IMR-90 (cell line): ENCODE results near the gene SGPL1. TPM values are rescaled to one million over a fixed set of nuclear protein-coding genes. Genes with fewer than 3 reads are reported as not detected.

Experiments
- ATAC-seq: fragments of 200-7000 bp; cut with Tn5 transposase; 2 replicates; pipeline ENCODE4 v1.9.1; 2020; ENCODE audit warnings: low read depth, mild to moderate bottlenecking, moderate library complexity
- Bru-seq: library from RNA; stranded (reverse); fragments of 400-500 nt; gene quantifications from one replicate; lab custom pipeline; 2021; lab: Mats Ljungman, UMichigan
- BruChase-seq, 2 experiments: library from RNA; stranded (reverse); fragments of 400-500 nt; gene quantifications; one replicate each; lab custom pipeline; 2021; lab: Mats Ljungman, UMichigan
- BruUV-seq: library from RNA; stranded (reverse); fragments of 400-500 nt; replicated peaks from 2 replicates; lab custom pipeline; 2021; lab: Mats Ljungman, UMichigan
- CTCF ChIA-PET: fragments of 300-600 bp; formaldehyde crosslinking; extraction: SDS; loops from one replicate; lab custom pipeline; 2021; ENCODE audit warnings: antibody characterized with exemption; lab: Yijun Ruan, JAX
- POLR2A ChIA-PET: fragments of 300-600 bp; sonication (Branson Sonifier 250); formaldehyde crosslinking; loops from one replicate; lab custom pipeline; 2022; ENCODE audit warnings: antibody characterized with exemption; ENCODE audit not compliant: unreplicated experiment; lab: Charles Lee
- DNase-seq: peaks from one replicate; pipeline ENCODE4 v3.0.0; 2013
- H2AFZ ChIP-seq: replicated peaks from 2 replicates; pipeline ENCODE3; 2013; ENCODE audit warnings: low read length, mild to moderate bottlenecking; ENCODE audit not compliant: poor library complexity
- H2AK5ac ChIP-seq: 2 replicates; pipeline ENCODE4 v1.6.1; 2013; ENCODE audit warnings: low read depth, low read length, inconsistent platforms
- H2AK9ac ChIP-seq: replicated peaks from 2 replicates; pipeline ENCODE3; 2013; ENCODE audit warnings: mild to moderate bottlenecking, low read depth, low read length, moderate library complexity; ENCODE audit not compliant: poor library complexity
- H2BK120ac ChIP-seq: 2 replicates; pipeline ENCODE4 v1.6.1; 2013; ENCODE audit warnings: low read depth, low read length, inconsistent platforms
- H2BK15ac ChIP-seq: 3 replicates; pipeline ENCODE4 v1.6.1; 2013; ENCODE audit warnings: low read depth, low read length, inconsistent platforms
- H2BK20ac ChIP-seq: 2 replicates; pipeline ENCODE4 v1.6.1; 2013; ENCODE audit warnings: low read depth, mild to moderate bottlenecking, inconsistent platforms, low read length, moderate library complexity
- H2BK5ac ChIP-seq: 2 replicates; pipeline ENCODE4 v1.6.1; 2013; ENCODE audit warnings: mild to moderate bottlenecking, low read depth, low read length, inconsistent platforms; ENCODE audit not compliant: poor library complexity, severe bottlenecking
- H3K14ac ChIP-seq: replicated peaks from 2 replicates; pipeline ENCODE4 v1.6.1; 2013; ENCODE audit warnings: low read depth, low read length, inconsistent platforms
- H3K18ac ChIP-seq: 2 replicates; pipeline ENCODE4 v1.6.1; 2013; ENCODE audit warnings: low read depth, low read length, control low read depth
- H3K23ac ChIP-seq: 2 replicates; pipeline ENCODE4 v1.6.1; 2013; ENCODE audit warnings: low read depth, low read length, inconsistent platforms
- H3K27ac ChIP-seq: 2 replicates; pipeline ENCODE4 v1.5.1; 2013; ENCODE audit warnings: mild to moderate bottlenecking, control low read depth, low read length; ENCODE audit not compliant: insufficient read depth
- H3K27me3 ChIP-seq: 2 replicates; pipeline ENCODE4 v1.6.1; 2013; ENCODE audit warnings: low read length; ENCODE audit not compliant: control insufficient read depth, insufficient read depth
- H3K36me3 ChIP-seq: 2 replicates; pipeline ENCODE4 v1.6.1; 2013; ENCODE audit warnings: low read length, mixed read lengths; ENCODE audit not compliant: control insufficient read depth, insufficient read depth
- H3K4ac ChIP-seq: 2 replicates; pipeline ENCODE4 v1.6.1; 2013; ENCODE audit warnings: low read depth, low read length, inconsistent platforms
- H3K4me1 ChIP-seq: 2 replicates; pipeline ENCODE4 v1.6.1; 2013; ENCODE audit warnings: low read length, mixed read lengths; ENCODE audit not compliant: control insufficient read depth, insufficient read depth
- H3K4me2 ChIP-seq: 2 replicates; pipeline ENCODE4 v1.6.1; 2013; ENCODE audit warnings: low read depth, mild to moderate bottlenecking, control low read depth, low read length, moderate library complexity
- H3K4me3 ChIP-seq: 2 replicates; pipeline ENCODE4 v1.5.1; 2013; ENCODE audit warnings: low read depth, mild to moderate bottlenecking, control low read depth, low read length, moderate library complexity; ENCODE audit not compliant: insufficient read depth
- H3K56ac ChIP-seq: 2 replicates; pipeline ENCODE4 v1.6.1; 2013; ENCODE audit warnings: low read length, inconsistent platforms; ENCODE audit not compliant: insufficient read depth; ENCODE audit errors: extremely low read depth
- H3K79me1 ChIP-seq, 2 experiments: 2 replicates each; pipeline ENCODE4 v1.6.1; 2013; ENCODE audit warnings: low read length in 2 of 2, inconsistent platforms in 1 of 2, low read depth in 1 of 2
- H3K9ac ChIP-seq: 2 replicates; pipeline ENCODE4 v1.6.1; 2013; ENCODE audit warnings: low read depth, low read length, control low read depth
- H3K9me1 ChIP-seq: 2 replicates; pipeline ENCODE4 v1.6.1; 2013; ENCODE audit warnings: low read length, inconsistent platforms; ENCODE audit not compliant: insufficient read depth
- H3K9me3 ChIP-seq: 2 replicates; pipeline ENCODE4 v1.6.1; 2013; ENCODE audit warnings: low read length; ENCODE audit not compliant: control insufficient read depth, insufficient read depth
- H4K20me1 ChIP-seq: 2 replicates; pipeline ENCODE4 v1.6.1; 2013; ENCODE audit warnings: low read length, inconsistent platforms; ENCODE audit not compliant: insufficient read depth
- H4K5ac ChIP-seq: 2 replicates; pipeline ENCODE4 v1.6.1; 2013; ENCODE audit warnings: mild to moderate bottlenecking, low read depth, low read length, control low read depth
- H4K8ac ChIP-seq, 2 experiments: 2 replicates each; pipeline ENCODE4 v1.6.1; 2013; ENCODE audit warnings: low read depth in 2 of 2, low read length in 2 of 2, control low read depth in 1 of 2, inconsistent platforms in 1 of 2
- H4K91ac ChIP-seq: 2 replicates; pipeline ENCODE4 v1.6.1; 2013; ENCODE audit warnings: low read depth, low read length, inconsistent platforms; ENCODE audit not compliant: insufficient read depth
- BHLHE40 ChIP-seq: fragments of 150-350 bp; IDR thresholded peaks from 2 replicates; pipeline ENCODE4 v1.6.1; 2016; ENCODE audit warnings: mild to moderate bottlenecking, low read depth, low read length
- CEBPB ChIP-seq: IDR thresholded peaks from 2 replicates; pipeline ENCODE4 v1.6.1; 2012; ENCODE audit warnings: low read depth, low read length, improper control_type of control experiment
- FOS ChIP-seq: fragments of 150-350 bp; IDR thresholded peaks from 2 replicates; pipeline ENCODE4 v1.6.1; 2016; ENCODE audit warnings: low read depth, low read length
- MAFK ChIP-seq: IDR thresholded peaks from 2 replicates; pipeline ENCODE4 v1.6.1; 2012; ENCODE audit warnings: low read depth, low read length, improper control_type of control experiment
- MAZ ChIP-seq: IDR thresholded peaks from 2 replicates; pipeline ENCODE4 v1.6.1; 2012; ENCODE audit warnings: low read depth, mild to moderate bottlenecking, low read length, improper control_type of control experiment, moderate library complexity, borderline replicate concordance
- POLR2A ChIP-seq: IDR thresholded peaks from 2 replicates; pipeline ENCODE4 v1.6.1; 2012; ENCODE audit warnings: mild to moderate bottlenecking, low read depth, low read length
- RAD21 ChIP-seq: IDR thresholded peaks from 2 replicates; pipeline ENCODE4 v1.6.1; 2012; ENCODE audit warnings: low read length, improper control_type of control experiment
- RCOR1 ChIP-seq: IDR thresholded peaks from 2 replicates; pipeline ENCODE4 v1.6.1; 2012; ENCODE audit warnings: mild to moderate bottlenecking, low read length, improper control_type of control experiment; ENCODE audit not compliant: insufficient replicate concordance
- WGBS, 2 experiments: methylation state at CpG; one replicate each; pipeline versions ENCODE4 v1.1.5 to v1.1.7; 2013; ENCODE audit warnings: missing lambda C conversion rate in 2 of 2; ENCODE audit not compliant: insufficient read length in 1 of 2; ENCODE audit errors: extremely low coverage in 2 of 2; 5-methylcytosine and 5-hydroxymethylcytosine counted together
- dilution Hi-C: fragments of 300-500 bp; cut with HindIII; formaldehyde crosslinking; loops from one replicate; pipeline ENCODE4 v1.14.3; 2018; ENCODE audit warnings: low sequenced_read_pairs; ENCODE audit not compliant: unreplicated experiment
- in situ Hi-C: fragments of 300-500 bp; cut with MboI; formaldehyde crosslinking; loops from 3 replicates; pipeline ENCODE4 v1.14.3; 2019; ENCODE audit warnings: low sequenced_read_pairs, inconsistent platforms, mixed read lengths
- intact Hi-C: fragments of 100-400 bp; cut with micrococcal nuclease; formaldehyde crosslinking; loops from 2 replicates; pipeline ENCODE4 v1.10.0; 2022
- long read RNA-seq: library from polyadenylated mRNA; unstranded; transcript quantifications from one replicate; pipeline ENCODE4 v2.0.0, GENCODE V29; 2021; ENCODE audit not compliant: unreplicated experiment
- polyA plus RNA-seq, 3 experiments: library from polyadenylated mRNA; depleted of rRNA; stranded (reverse); fragments of >200 nt; gene quantifications; 2 replicates each; pipeline ENCODE4 v1.2.3, GENCODE V29; 2012; ENCODE audit warnings: low replicate concordance in 1 of 3
- total RNA-seq: library from RNA; depleted of rRNA; stranded (reverse); fragments of >200 nt; gene quantifications from 2 replicates; pipeline ENCODE4 v1.2.3, GENCODE V29; 2012; rRNA removed
- TF ChIP-seq, protein P1 (sequence below): conservative IDR thresholded peaks from 2 replicates; pipeline ENCODE4 v1.5.1; 2012; ENCODE audit warnings: mild to moderate bottlenecking, low read depth, low read length, improper control_type of control experiment
- TF ChIP-seq, protein P2 (sequence below): fragments of 150-350 bp; IDR thresholded peaks from 2 replicates; pipeline ENCODE4 v1.6.1; 2017; ENCODE audit warnings: mild to moderate bottlenecking, antibody characterized with exemption, low read length, low read depth

Gene SGPL1, protein sequence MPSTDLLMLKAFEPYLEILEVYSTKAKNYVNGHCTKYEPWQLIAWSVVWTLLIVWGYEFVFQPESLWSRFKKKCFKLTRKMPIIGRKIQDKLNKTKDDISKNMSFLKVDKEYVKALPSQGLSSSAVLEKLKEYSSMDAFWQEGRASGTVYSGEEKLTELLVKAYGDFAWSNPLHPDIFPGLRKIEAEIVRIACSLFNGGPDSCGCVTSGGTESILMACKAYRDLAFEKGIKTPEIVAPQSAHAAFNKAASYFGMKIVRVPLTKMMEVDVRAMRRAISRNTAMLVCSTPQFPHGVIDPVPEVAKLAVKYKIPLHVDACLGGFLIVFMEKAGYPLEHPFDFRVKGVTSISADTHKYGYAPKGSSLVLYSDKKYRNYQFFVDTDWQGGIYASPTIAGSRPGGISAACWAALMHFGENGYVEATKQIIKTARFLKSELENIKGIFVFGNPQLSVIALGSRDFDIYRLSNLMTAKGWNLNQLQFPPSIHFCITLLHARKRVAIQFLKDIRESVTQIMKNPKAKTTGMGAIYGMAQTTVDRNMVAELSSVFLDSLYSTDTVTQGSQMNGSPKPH
- 26.7 and 27.5 TPM in 2 replicates for total RNA-seq
- polyA plus RNA-seq (2012; rRNA removed) = 9.4 and 12.2 TPM in 2 replicates
- 6.0 and 7.9 TPM in 2 replicates for polyA plus RNA-seq (2012; cell fraction: cytosol; rRNA removed)
- polyA plus RNA-seq (2012; cell fraction: nucleus; rRNA removed; ENCODE audit: low replicate concordance) = 8.9 and 27.3 TPM in 2 replicates
- percentile 83 among the genes with signal in this experiment for Bru-seq, nascent RNA
- percentile 83 among the genes with signal in this experiment for BruChase-seq, experiment 1, labeled RNA remaining after a 6-hour chase
- percentile 78 among the genes with signal in this experiment for BruChase-seq, experiment 2, labeled RNA remaining after a 2-hour chase
- long read RNA-seq, full-length matches to known transcripts = 1 of 17 reads
- long read RNA-seq, partial matches to known transcripts = 0 of 17 reads
- long read RNA-seq, other reads (novel, unspliced or antisense) = 16 of 17 reads

- peak within 1 kb of the TSS; percentile 22; the same call in 1 of the 2 replicates for H3K18ac ChIP-seq
- peaks cover 5 to 36% of the 10 kb centered on the region in 2 experiments for H3K79me1 ChIP-seq
- H3K9me3 ChIP-seq = no peaks in the 10 kb centered on the region
- H2BK20ac ChIP-seq = no peak within 1 kb of the TSS; the same call in 1 of the 2 replicates
- H3K56ac ChIP-seq = peak within 1 kb of the TSS; percentile 66
- peaks cover 7% of the 10 kb centered on the region; the same call in 1 of the 2 replicates for H3K27me3 ChIP-seq
- peak within 1 kb of the TSS; percentile 91 for H2AK9ac ChIP-seq
- H2BK120ac ChIP-seq = peak within 1 kb of the TSS; percentile 72
- H4K20me1 ChIP-seq = no peaks in the 10 kb centered on the region; the same call in 1 of the 2 replicates
- 1% methylated on average over 32 of the region's 58 CpGs; no CpG with 5 or more reads in 1 of the 2 experiments for WGBS, 2 experiments
- H3K4ac ChIP-seq = peak within 1 kb of the TSS; percentile 93
- peaks cover 2% of the 10 kb centered on the region; the same call in 1 of the 2 replicates for H3K36me3 ChIP-seq
- peak within 1 kb of the TSS; percentile 60 for H4K5ac ChIP-seq
- peak within 1 kb of the TSS; percentile 48; the same call in 1 of the 2 replicates for H2AK5ac ChIP-seq
- H3K9me1 ChIP-seq = no peaks in the 10 kb centered on the region; the same call in 1 of the 2 replicates
- peak within 1 kb of the TSS; percentile 90 for H2BK5ac ChIP-seq
- ChIA-PET POLR2A (no interaction called here), CTCF (interaction anchor here (1.2 to 2.7 kb wide), 4 partner anchors 18 to 65 kb away, joined by 3 to 15 read pairs (median 4); no protein-coding TSS in a partner anchor)
- BruUV-seq = no TSS peak
- DNase-seq = peak; percentile 71
- H3K14ac ChIP-seq = peak within 1 kb of the TSS; percentile 81
- peak within 1 kb of the TSS in 1 of 2 experiments; percentile 93; a peak in 3 of 4 replicates for H4K8ac ChIP-seq
- no peaks in the 10 kb centered on the region for H3K4me1 ChIP-seq
- peak within 1 kb of the TSS; percentile 86 for H3K4me3 ChIP-seq
- peak within 1 kb of the TSS; percentile 81 for H3K9ac ChIP-seq
- peak within 1 kb of the TSS; percentile 92; the same call in 1 of the 2 replicates for H3K23ac ChIP-seq
- peak within 1 kb of the TSS; percentile 99 for H2AFZ ChIP-seq
- intact Hi-C loops (loop anchor here (1.0 to 10.0 kb wide), 3 partner anchors 65 to 399 kb away; partner anchors contain the start of gene UNC5B), dilution Hi-C loops (no loop called here), in situ Hi-C loops (no loop called here)
- ATAC-seq = peak; percentile 88
- H3K27ac ChIP-seq = peak within 1 kb of the TSS; percentile 87
- H4K91ac ChIP-seq = peak within 1 kb of the TSS; percentile 86
- H3K4me2 ChIP-seq = peak within 1 kb of the TSS; percentile 86
- H2BK15ac ChIP-seq = no peak within 1 kb of the TSS
- TF ChIP-seq RCOR1 (no peak), BHLHE40 (peak; percentile 55), MAFK (no peak), CEBPB (0 out of 2 replicates have a peak, but pooled peaks have one; percentile 19), FOS (no peak), MAZ (peak; percentile 82), POLR2A (peak; percentile 45; the same call in 1 of the 2 replicates), RAD21 (peak; percentile 97)
- TF ChIP-seq, protein P1, sequence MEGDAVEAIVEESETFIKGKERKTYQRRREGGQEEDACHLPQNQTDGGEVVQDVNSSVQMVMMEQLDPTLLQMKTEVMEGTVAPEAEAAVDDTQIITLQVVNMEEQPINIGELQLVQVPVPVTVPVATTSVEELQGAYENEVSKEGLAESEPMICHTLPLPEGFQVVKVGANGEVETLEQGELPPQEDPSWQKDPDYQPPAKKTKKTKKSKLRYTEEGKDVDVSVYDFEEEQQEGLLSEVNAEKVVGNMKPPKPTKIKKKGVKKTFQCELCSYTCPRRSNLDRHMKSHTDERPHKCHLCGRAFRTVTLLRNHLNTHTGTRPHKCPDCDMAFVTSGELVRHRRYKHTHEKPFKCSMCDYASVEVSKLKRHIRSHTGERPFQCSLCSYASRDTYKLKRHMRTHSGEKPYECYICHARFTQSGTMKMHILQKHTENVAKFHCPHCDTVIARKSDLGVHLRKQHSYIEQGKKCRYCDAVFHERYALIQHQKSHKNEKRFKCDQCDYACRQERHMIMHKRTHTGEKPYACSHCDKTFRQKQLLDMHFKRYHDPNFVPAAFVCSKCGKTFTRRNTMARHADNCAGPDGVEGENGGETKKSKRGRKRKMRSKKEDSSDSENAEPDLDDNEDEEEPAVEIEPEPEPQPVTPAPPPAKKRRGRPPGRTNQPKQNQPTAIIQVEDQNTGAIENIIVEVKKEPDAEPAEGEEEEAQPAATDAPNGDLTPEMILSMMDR = peak; percentile 99
- TF ChIP-seq, protein P2, sequence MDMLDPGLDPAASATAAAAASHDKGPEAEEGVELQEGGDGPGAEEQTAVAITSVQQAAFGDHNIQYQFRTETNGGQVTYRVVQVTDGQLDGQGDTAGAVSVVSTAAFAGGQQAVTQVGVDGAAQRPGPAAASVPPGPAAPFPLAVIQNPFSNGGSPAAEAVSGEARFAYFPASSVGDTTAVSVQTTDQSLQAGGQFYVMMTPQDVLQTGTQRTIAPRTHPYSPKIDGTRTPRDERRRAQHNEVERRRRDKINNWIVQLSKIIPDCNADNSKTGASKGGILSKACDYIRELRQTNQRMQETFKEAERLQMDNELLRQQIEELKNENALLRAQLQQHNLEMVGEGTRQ = no peak
Measured at GRCh38 chr10:70815504-70816219, at the start of gene SGPL1. TSS of gene SGPL1 (plus strand) at chr10:70815948. CDS start at chr10:70816854, 906 bp downstream.
